ENCODE data around the gene TXNDC2.
"Not testable (repeated sequence)": the region's sequence is repeated elsewhere in the genome, so short reads cannot be mapped to it uniquely, and the experiment has no call there.

Gene TXNDC2

DNA sequence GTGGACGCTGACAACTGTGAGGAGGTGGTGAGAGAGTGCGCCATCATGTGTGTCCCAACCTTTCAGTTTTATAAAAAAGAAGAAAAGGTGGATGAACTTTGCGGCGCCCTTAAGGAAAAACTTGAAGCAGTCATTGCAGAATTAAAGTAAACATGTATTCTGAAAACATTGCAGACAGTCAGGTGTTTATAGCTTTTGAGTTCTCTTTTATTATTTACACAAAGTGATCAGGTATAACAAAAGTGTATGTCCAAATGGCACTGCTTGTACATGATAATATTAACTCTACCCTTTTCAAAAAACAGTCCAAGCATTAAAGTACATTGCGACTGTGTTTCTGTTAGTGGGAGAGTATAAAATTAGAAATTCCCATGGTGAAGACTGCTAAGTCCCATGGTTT is 2.2 kb downstream of the TXNDC2 start:
- no peaks in the 10 kb centered on the region for H3K27me3 ChIP-seq (ENCODE audit: insufficient read depth, poor library complexity, severe bottlenecking)
- H3K4me3 ChIP-seq (ENCODE audit: severe bottlenecking): no peak overlapping the region
- no peaks in the 10 kb centered on the region for H3K4me1 ChIP-seq (ENCODE audit: insufficient read depth, poor library complexity, severe bottlenecking)
- TF ChIP-seq, protein P1, sequence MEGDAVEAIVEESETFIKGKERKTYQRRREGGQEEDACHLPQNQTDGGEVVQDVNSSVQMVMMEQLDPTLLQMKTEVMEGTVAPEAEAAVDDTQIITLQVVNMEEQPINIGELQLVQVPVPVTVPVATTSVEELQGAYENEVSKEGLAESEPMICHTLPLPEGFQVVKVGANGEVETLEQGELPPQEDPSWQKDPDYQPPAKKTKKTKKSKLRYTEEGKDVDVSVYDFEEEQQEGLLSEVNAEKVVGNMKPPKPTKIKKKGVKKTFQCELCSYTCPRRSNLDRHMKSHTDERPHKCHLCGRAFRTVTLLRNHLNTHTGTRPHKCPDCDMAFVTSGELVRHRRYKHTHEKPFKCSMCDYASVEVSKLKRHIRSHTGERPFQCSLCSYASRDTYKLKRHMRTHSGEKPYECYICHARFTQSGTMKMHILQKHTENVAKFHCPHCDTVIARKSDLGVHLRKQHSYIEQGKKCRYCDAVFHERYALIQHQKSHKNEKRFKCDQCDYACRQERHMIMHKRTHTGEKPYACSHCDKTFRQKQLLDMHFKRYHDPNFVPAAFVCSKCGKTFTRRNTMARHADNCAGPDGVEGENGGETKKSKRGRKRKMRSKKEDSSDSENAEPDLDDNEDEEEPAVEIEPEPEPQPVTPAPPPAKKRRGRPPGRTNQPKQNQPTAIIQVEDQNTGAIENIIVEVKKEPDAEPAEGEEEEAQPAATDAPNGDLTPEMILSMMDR (IDR thresholded peaks at IDR 0.05; ENCODE audit: poor library complexity, severe bottlenecking): no peak
- H3K36me3 ChIP-seq (ENCODE audit: low read depth): no peaks in the 10 kb centered on the region
- H3K27ac ChIP-seq (ENCODE audit: poor library complexity, severe bottlenecking): no peak overlapping the region
- DNase-seq (ENCODE audit: low spot score) (no peak), ATAC-seq (ENCODE audit: low read depth) (no peak)
- H3K9me3 ChIP-seq (ENCODE audit: severe bottlenecking): no peaks in the 10 kb centered on the region

GRCh38 chr18:9890196-9890595 is 4.4 kb downstream of the TXNDC2 start:
- TF ChIP-seq, protein P1 (IDR thresholded peaks at IDR 0.05; ENCODE audit: poor library complexity, severe bottlenecking): no peak
- no peaks in the 10 kb centered on the region for H3K9me3 ChIP-seq (ENCODE audit: severe bottlenecking)
- H3K27ac ChIP-seq (ENCODE audit: poor library complexity, severe bottlenecking): no peak overlapping the region
- no peaks in the 10 kb centered on the region for H3K36me3 ChIP-seq (ENCODE audit: low read depth)
- DNase-seq (ENCODE audit: low spot score) (no peak), ATAC-seq (ENCODE audit: low read depth) (no peak)
- H3K4me1 ChIP-seq (ENCODE audit: insufficient read depth, poor library complexity, severe bottlenecking): peaks cover 7% of the 10 kb centered on the region
- no peak overlapping the region for H3K4me3 ChIP-seq (ENCODE audit: severe bottlenecking)
- no peaks in the 10 kb centered on the region for H3K27me3 ChIP-seq (ENCODE audit: insufficient read depth, poor library complexity, severe bottlenecking)

GRCh38 chr18:9890957-9891356 is 5.2 kb downstream of the TXNDC2 start:
- H3K9me3 ChIP-seq (ENCODE audit: severe bottlenecking): no peaks in the 10 kb centered on the region
- no peaks in the 10 kb centered on the region for H3K27me3 ChIP-seq (ENCODE audit: insufficient read depth, poor library complexity, severe bottlenecking)
- no peak for DNase-seq (ENCODE audit: low spot score)
- H3K36me3 ChIP-seq (ENCODE audit: low read depth): no peaks in the 10 kb centered on the region
- TF ChIP-seq, protein P1 (IDR thresholded peaks at IDR 0.05; ENCODE audit: poor library complexity, severe bottlenecking): no peak
- ATAC-seq (ENCODE audit: low read depth): no peak
- no peak overlapping the region for H3K4me3 ChIP-seq (ENCODE audit: severe bottlenecking)
- H3K4me1 ChIP-seq (ENCODE audit: insufficient read depth, poor library complexity, severe bottlenecking): peaks cover 15% of the 10 kb centered on the region
- H3K27ac ChIP-seq (ENCODE audit: poor library complexity, severe bottlenecking): no peak overlapping the region

- DNase-seq (ENCODE audit: low spot score); ATAC-seq (ENCODE audit: low read depth); H3K4me3 ChIP-seq (ENCODE audit: severe bottlenecking); H3K9me3 ChIP-seq (ENCODE audit: severe bottlenecking); H3K36me3 ChIP-seq (ENCODE audit: low read depth); H3K27ac ChIP-seq (ENCODE audit: poor library complexity, severe bottlenecking); H3K27me3 ChIP-seq (ENCODE audit: insufficient read depth, poor library complexity, severe bottlenecking): not testable (repeated sequence)
- H3K4me1 ChIP-seq (ENCODE audit: insufficient read depth, poor library complexity, severe bottlenecking): peaks cover 15% of the 10 kb centered on the region
Measured at GRCh38 chr18:9891515-9891914, 5.7 kb downstream of the TXNDC2 start.

DNA sequence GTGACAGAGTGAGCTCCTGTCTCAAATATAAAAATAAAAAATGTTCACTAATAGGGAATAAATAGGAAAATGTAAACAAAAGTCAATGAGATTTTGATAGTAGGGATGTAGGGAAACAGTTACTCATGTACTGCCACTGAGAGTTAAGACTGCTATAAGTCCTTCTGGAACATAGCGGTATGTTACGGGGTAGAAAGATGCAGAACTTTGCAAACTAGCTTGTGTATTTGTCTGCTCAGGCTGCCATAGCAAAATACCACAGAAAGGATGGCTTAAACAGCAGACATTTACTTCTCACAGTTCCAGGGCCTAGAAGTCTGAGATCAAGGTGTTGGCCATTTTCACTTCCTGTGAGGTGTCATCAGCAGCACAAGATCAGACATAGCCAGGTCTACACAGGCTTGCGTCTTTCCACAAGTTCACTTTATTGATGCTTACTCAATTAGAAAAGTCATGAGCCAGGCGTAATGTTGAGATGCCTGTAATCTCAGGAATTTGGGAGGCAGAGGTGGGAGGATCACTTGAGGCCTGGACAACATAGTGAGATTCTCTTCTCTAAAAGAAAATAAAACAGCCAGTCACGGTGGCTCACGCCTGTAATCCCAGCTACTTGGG is 8.8 kb downstream of the TXNDC2 start:
- H3K9me3 ChIP-seq (ENCODE audit: severe bottlenecking): no peaks in the 10 kb centered on the region
- DNase-seq (ENCODE audit: low spot score): no peak
- no peak for ATAC-seq (ENCODE audit: low read depth)
- H3K4me3 ChIP-seq (ENCODE audit: severe bottlenecking): no peak overlapping the region
- peak overlapping the region; percentile 59 for H3K27ac ChIP-seq (ENCODE audit: poor library complexity, severe bottlenecking)
- TF ChIP-seq, protein P1 (IDR thresholded peaks at IDR 0.05; ENCODE audit: poor library complexity, severe bottlenecking): no peak
- no peaks in the 10 kb centered on the region for H3K36me3 ChIP-seq (ENCODE audit: low read depth)
- H3K27me3 ChIP-seq (ENCODE audit: insufficient read depth, poor library complexity, severe bottlenecking): no peaks in the 10 kb centered on the region
- H3K4me1 ChIP-seq (ENCODE audit: insufficient read depth, poor library complexity, severe bottlenecking): peaks cover 25% of the 10 kb centered on the region
